G401.6 (cell line): ENCODE measurements around the gene EMILIN1.
"Not testable (repeated sequence)": the region's sequence is repeated elsewhere in the genome, so short reads cannot be mapped to it uniquely, and the experiment has no call there.

ENCODE experiments used
- FAIRE-seq: peaks from 2 replicates; lab custom pipeline; 2012; peaks lifted over from hg19 to GRCh38; lab: Jason Lieb, UNC

Gene EMILIN1

GRCh38 chr2:27054721-27055120 is 23.7 kb upstream of the EMILIN1 start:
- no peak for FAIRE-seq

DNA sequence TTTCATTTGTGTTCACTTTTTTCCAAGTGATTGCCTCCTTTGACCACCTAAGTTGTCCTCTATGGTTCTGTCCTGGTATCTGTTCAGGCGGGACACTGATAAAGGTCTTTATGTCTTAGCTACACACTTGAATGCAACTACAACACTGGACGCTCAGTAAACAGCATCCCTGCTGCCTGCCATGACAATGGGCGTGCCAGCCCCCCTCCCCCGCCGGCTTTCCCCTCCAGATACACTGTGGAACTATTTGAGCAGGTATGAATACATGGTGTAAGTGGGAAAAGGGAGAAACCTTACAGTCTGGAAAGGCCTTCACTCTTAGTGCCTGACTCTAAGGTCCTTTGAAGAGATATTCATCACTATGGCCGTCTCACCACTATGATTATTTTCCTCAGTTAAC is 21.2 kb upstream of the EMILIN1 start:
- no peak for FAIRE-seq

- FAIRE-seq = no peak
Observed at GRCh38 chr2:27058210-27058609, 20.2 kb upstream of the EMILIN1 start.

GRCh38 chr2:27059141-27059820 is 19.1 kb upstream of the EMILIN1 start:
- FAIRE-seq = no peak

DNA sequence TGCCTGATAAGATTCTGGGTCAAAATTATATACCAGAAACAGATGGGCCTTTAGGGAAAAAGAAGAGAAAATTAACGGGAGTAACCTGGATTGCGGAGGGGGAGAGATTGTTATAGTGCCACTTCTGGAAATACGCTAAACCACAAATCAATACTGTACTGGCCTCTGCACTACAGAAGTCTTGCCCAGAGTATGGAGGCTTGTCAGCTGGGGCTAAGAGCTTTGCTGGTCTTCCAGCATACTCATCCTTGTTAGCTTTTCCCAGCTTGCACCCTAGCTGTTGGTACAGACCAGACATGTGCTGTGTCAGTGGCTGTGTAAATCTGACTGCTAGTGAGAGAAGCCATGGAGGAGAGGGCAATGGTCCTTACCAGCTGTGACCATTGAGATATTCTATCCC is 18.1 kb upstream of the EMILIN1 start:
- FAIRE-seq = no peak

DNA sequence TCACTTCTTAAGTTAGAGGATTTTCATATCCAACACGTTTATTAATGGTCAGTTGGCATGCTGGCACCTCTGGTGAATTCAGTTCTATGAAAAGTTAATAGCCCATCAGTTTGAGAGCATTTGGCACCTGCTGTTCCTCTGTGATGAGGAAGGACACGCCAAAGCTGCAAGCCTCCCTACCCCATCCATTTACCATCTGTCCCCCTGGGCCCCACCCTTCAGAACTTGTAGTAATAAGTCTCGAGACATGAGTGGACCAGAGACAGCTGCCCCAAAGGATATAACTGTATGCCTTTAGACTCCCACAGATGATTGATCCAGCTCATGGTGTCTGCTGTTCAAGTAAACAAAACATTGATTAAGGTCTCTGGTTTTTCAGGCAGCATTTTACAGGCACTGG is 13.3 kb upstream of the EMILIN1 start:
- FAIRE-seq = no peak

GRCh38 chr2:27067385-27067784 is 11.0 kb upstream of the EMILIN1 start:
- no peak for FAIRE-seq

DNA sequence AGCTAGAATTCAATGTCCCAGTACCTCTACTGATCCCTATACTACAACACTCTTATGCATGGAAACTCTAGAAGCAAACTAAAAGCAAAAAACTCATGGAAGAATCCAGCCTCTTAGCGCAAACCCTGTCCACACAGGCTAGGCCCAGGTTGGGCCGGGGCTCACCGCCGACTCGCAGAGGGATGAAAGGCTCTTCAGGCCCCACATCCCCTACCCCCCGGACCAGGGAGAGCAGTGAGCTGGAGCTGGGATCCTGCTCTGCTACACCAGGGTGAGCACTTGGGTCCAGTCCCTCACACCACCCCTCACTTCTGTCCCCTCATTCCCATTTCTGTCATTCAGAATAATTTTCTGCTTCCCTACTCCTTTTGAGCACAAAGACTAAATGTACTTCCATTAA is 9.0 kb upstream of the EMILIN1 start:
- no peak for FAIRE-seq

- no peak for FAIRE-seq
Observed at GRCh38 chr2:27069961-27070618, 8.3 kb upstream of the EMILIN1 start.

GRCh38 chr2:27070653-27071276 is 7.7 kb upstream of the EMILIN1 start:
- FAIRE-seq = no peak

DNA sequence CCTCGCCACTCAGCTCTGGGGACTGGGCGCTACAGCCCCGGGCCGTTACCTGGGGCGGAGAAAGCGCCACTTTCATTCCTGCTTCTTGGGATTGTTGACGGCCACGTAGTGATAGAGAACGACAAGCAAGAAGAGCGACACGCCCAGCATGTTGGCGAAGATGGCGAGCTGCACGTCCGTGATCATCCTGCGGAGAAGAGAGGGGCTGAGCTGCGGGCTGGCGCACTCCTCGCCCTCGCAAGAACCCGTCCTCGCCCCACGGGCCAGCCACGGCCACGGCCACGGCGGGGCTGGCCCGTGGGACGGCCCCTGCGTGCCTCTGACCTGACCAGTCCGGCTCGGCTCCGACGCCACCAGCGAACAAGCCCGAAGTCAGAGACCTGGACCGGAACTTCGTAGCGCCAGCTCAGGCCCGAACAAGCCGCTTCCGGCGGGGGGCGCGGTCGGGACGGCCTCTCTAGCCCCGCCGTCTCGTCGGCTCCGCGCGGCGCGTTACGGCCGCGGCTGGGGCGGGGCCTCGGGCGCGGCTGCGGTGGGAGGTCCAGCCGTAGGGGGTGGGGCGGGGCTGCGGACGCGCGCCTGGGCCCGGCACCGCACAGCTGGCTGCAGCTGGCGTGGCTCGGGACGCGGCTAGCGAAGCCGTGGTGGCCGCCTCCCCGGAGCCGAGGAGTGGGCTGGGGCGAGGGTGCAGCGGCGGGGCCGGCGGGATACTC is 7.0 kb upstream of the EMILIN1 start, which contains the start of gene OST4:
OST4 (minus strand) TSS at position 378 of the 713 bp plus-strand sequence.
- no peak for FAIRE-seq

GRCh38 chr2:27071990-27072830 is 6.2 kb upstream of the EMILIN1 start:
- no peak for FAIRE-seq

DNA sequence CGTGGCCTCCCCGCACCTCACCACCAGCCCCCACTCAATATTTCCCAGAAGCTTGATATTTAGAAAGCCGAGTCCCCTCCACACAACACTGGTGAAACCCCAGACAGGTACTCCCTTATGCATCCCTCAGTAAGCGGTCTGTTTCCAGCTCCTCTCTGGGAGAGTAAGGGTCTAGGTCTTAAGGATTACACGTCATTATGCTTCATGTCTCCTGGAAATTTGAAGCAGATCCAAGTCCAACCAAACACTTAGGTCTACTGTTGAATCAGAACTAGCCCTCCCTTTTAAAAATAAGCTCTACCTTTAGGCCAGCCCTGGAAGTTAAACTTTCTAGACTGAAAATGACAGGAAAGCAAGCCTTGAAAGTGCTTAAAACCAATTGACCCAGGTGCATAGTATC is 5.5 kb upstream of the EMILIN1 start:
- no peak for FAIRE-seq

- FAIRE-seq = no peak
Observed at GRCh38 chr2:27073782-27074181, 4.6 kb upstream of the EMILIN1 start.

- no peak for FAIRE-seq
Observed at GRCh38 chr2:27074738-27075565, 3.5 kb upstream of the EMILIN1 start.

GRCh38 chr2:27075566-27075871 is 2.9 kb upstream of the EMILIN1 start:
- FAIRE-seq = not testable (repeated sequence)

DNA sequence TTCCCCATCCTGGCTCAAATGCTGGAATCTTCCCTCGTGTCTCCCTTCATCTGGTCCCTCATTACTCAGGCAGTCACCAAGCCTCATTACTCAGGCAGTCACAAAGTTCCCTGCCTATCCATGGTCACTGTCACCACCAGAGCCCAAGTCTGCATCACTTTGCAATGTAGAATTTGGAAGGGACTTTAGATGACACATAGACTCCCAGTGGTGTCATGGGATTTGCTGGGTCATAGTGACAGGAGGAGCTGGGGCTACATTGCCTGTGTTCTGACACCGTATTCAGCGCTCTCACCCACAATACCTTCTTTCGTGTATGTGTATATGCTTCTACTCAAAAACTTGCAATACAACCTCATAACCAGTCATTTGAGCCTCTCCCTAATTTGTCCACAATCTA is 2.1 kb upstream of the EMILIN1 start:
- no peak for FAIRE-seq

- no peak for FAIRE-seq
Observed at GRCh38 chr2:27077231-27077630, 1.2 kb upstream of the EMILIN1 start.

- no peak for FAIRE-seq
Observed at GRCh38 chr2:27079233-27080139, 1.1 kb downstream of the EMILIN1 start.

DNA sequence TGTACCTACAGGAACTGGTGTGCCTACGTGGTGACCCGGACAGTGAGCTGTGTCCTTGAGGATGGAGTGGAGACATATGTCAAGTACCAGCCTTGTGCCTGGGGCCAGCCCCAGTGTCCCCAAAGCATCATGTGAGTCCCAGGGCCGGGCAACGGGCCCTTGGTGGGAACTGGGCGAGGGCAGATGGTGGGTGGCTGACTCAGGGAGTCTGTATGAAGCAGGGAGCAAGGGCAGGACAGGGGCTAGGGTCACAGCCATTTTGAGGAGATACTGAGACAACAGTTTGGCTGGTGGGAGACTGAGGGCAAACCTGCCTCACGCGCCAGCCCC is 1.7 kb downstream of the EMILIN1 start:
- no peak for FAIRE-seq

- FAIRE-seq = no peak
Observed at GRCh38 chr2:27080603-27080936, 2.2 kb downstream of the EMILIN1 start.
